OCI-LY3 (cell line): ENCODE results near the gene EPHA3.

Experiments
- CTCF ChIP-seq: fragments of 200-600, 300-600 bp; sonication (generic); IDR thresholded peaks from 2 replicates; pipeline ENCODE4 v1.5.1; 2014; ENCODE audit warnings: antibody characterized with exemption, low read length, low read depth
- EZH2phosphoT487 ChIP-seq: fragments of 200-600 bp; shearing (Covaris generic); IDR thresholded peaks from 2 replicates; pipeline ENCODE4 v1.6.1; 2018; ENCODE audit warnings: antibody characterized with exemption, mixed run types, low read depth

- TF ChIP-seq CTCF (no peak), EZH2phosphoT487 (no peak)
These were observed 196.3 kb downstream of the EPHA3 start for GRCh38 chr3:89303701-89304100.
